ENCODE results near the gene BORCS5. TPM values are rescaled to one million over a fixed set of nuclear protein-coding genes. Genes with fewer than 3 reads are reported as not detected.

The BORCS5 gene
- total and polyA plus RNA-seq, 2 experiments from 2014 or later: 11.3 to 12.6 TPM

DNA sequence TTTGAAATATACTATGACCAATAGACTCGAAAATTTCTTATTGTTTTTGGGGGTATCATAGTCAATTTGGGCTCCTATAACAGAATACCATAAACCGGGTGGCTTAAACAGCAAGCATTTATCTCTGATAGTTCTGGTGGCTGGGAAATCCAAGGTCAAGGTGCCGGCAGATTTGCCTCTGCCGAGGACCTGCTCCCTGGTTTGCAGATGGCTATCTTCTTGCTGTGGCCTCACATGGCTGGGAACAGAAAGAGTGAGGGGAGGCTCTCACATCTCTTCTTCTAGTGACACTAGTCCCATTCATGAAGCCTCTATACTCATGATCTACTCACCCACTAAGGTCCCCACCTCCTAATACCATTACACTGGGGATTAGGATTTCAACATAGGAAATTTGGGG is 70.7 kb downstream of the BORCS5 start:
- H3K27me3 ChIP-seq (ENCODE audit: insufficient read depth): no peaks in the 10 kb centered on the region

More for the DNA sequence above, 70.7 kb downstream of the BORCS5 start:
- H3K4me2 ChIP-seq: no peak overlapping the region
- Mint-ChIP-seq H3K4me3 (no peak overlapping the region), H3K36me3 (ENCODE audit: low read depth) (peaks cover 15% of the 10 kb centered on the region), H3K9me3 (peaks cover 19% of the 10 kb centered on the region), H3K27me3 (ENCODE audit: insufficient read depth, low read depth, poor library complexity) (peaks cover 4% of the 10 kb centered on the region), H3K27ac (no peak overlapping the region), H3K4me1 (peaks cover 18% of the 10 kb centered on the region)
- TF ChIP-seq NANOG (IDR thresholded peaks at IDR 0.05; ENCODE audit: borderline replicate concordance) (no peak), JUNB (IDR thresholded peaks at IDR 0.05; ENCODE audit: unreplicated experiment) (no peak), EZH2 (IDR thresholded peaks at IDR 0.05; ENCODE audit: low read depth, unreplicated experiment) (no peak), EZH2phosphoT487 (IDR thresholded peaks at IDR 0.05; ENCODE audit: unreplicated experiment) (no peak), POLR2AphosphoS5 (IDR thresholded peaks at IDR 0.05; ENCODE audit: low read depth) (no peak), CTCF (conservative IDR thresholded peaks at IDR 0.05; ENCODE audit: low read depth in 2 of 2) (no peak), ZNF331 (CRISPR knock-in tag; IDR thresholded peaks at IDR 0.05; ENCODE audit: low read depth) (no peak), STAT1 (IDR thresholded peaks at IDR 0.05; ENCODE audit: unreplicated experiment) (no peak), ZNF114 (CRISPR knock-in tag; IDR thresholded peaks at IDR 0.05) (no peak), CREB1 (CRISPR knock-in tag; IDR thresholded peaks at IDR 0.05; ENCODE audit: low read depth) (no peak)
- TF ChIP-seq, protein P1, sequence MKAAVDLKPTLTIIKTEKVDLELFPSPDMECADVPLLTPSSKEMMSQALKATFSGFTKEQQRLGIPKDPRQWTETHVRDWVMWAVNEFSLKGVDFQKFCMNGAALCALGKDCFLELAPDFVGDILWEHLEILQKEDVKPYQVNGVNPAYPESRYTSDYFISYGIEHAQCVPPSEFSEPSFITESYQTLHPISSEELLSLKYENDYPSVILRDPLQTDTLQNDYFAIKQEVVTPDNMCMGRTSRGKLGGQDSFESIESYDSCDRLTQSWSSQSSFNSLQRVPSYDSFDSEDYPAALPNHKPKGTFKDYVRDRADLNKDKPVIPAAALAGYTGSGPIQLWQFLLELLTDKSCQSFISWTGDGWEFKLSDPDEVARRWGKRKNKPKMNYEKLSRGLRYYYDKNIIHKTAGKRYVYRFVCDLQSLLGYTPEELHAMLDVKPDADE (IDR thresholded peaks at IDR 0.05): no peak
- TF ChIP-seq, protein P2, sequence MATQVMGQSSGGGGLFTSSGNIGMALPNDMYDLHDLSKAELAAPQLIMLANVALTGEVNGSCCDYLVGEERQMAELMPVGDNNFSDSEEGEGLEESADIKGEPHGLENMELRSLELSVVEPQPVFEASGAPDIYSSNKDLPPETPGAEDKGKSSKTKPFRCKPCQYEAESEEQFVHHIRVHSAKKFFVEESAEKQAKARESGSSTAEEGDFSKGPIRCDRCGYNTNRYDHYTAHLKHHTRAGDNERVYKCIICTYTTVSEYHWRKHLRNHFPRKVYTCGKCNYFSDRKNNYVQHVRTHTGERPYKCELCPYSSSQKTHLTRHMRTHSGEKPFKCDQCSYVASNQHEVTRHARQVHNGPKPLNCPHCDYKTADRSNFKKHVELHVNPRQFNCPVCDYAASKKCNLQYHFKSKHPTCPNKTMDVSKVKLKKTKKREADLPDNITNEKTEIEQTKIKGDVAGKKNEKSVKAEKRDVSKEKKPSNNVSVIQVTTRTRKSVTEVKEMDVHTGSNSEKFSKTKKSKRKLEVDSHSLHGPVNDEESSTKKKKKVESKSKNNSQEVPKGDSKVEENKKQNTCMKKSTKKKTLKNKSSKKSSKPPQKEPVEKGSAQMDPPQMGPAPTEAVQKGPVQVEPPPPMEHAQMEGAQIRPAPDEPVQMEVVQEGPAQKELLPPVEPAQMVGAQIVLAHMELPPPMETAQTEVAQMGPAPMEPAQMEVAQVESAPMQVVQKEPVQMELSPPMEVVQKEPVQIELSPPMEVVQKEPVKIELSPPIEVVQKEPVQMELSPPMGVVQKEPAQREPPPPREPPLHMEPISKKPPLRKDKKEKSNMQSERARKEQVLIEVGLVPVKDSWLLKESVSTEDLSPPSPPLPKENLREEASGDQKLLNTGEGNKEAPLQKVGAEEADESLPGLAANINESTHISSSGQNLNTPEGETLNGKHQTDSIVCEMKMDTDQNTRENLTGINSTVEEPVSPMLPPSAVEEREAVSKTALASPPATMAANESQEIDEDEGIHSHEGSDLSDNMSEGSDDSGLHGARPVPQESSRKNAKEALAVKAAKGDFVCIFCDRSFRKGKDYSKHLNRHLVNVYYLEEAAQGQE (IDR thresholded peaks at IDR 0.05; ENCODE audit: unreplicated experiment): no peak
- TF ChIP-seq, protein P3, sequence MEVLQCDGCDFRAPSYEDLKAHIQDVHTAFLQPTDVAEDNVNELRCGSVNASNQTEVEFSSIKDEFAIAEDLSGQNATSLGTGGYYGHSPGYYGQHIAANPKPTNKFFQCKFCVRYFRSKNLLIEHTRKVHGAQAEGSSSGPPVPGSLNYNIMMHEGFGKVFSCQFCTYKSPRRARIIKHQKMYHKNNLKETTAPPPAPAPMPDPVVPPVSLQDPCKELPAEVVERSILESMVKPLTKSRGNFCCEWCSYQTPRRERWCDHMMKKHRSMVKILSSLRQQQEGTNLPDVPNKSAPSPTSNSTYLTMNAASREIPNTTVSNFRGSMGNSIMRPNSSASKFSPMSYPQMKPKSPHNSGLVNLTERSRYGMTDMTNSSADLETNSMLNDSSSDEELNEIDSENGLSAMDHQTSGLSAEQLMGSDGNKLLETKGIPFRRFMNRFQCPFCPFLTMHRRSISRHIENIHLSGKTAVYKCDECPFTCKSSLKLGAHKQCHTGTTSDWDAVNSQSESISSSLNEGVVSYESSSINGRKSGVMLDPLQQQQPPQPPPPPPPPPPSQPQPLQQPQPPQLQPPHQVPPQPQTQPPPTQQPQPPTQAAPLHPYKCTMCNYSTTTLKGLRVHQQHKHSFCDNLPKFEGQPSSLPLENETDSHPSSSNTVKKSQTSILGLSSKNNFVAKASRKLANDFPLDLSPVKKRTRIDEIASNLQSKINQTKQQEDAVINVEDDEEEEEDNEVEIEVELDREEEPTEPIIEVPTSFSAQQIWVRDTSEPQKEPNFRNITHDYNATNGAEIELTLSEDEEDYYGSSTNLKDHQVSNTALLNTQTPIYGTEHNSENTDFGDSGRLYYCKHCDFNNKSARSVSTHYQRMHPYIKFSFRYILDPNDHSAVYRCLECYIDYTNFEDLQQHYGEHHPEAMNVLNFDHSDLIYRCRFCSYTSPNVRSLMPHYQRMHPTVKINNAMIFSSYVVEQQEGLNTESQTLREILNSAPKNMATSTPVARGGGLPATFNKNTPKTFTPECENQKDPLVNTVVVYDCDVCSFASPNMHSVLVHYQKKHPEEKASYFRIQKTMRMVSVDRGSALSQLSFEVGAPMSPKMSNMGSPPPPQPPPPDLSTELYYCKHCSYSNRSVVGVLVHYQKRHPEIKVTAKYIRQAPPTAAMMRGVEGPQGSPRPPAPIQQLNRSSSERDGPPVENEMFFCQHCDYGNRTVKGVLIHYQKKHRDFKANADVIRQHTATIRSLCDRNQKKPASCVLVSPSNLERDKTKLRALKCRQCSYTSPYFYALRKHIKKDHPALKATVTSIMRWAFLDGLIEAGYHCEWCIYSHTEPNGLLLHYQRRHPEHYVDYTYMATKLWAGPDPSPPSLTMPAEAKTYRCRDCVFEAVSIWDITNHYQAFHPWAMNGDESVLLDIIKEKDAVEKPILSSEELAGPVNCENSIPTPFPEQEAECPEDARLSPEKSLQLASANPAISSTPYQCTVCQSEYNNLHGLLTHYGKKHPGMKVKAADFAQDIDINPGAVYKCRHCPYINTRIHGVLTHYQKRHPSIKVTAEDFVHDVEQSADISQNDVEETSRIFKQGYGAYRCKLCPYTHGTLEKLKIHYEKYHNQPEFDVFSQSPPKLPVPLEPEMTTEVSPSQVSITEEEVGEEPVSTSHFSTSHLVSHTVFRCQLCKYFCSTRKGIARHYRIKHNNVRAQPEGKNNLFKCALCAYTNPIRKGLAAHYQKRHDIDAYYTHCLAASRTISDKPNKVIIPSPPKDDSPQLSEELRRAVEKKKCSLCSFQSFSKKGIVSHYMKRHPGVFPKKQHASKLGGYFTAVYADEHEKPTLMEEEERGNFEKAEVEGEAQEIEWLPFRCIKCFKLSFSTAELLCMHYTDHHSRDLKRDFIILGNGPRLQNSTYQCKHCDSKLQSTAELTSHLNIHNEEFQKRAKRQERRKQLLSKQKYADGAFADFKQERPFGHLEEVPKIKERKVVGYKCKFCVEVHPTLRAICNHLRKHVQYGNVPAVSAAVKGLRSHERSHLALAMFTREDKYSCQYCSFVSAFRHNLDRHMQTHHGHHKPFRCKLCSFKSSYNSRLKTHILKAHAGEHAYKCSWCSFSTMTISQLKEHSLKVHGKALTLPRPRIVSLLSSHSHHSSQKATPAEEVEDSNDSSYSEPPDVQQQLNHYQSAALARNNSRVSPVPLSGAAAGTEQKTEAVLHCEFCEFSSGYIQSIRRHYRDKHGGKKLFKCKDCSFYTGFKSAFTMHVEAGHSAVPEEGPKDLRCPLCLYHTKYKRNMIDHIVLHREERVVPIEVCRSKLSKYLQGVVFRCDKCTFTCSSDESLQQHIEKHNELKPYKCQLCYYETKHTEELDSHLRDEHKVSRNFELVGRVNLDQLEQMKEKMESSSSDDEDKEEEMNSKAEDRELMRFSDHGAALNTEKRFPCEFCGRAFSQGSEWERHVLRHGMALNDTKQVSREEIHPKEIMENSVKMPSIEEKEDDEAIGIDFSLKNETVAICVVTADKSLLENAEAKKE (CRISPR knock-in tag; IDR thresholded peaks at IDR 0.05): no peak
- no peak overlapping the region for H3K4me3 ChIP-seq
- no peak overlapping the region for H2AFZ ChIP-seq
- ATAC-seq: no peak
- H3K36me3 ChIP-seq (ENCODE audit: insufficient read depth): peaks cover 8% of the 10 kb centered on the region; the same call in 1 of the 2 replicates
- no peaks in the 10 kb centered on the region for H3F3A ChIP-seq (replicated peaks; ENCODE audit: low read depth)
- DNase-seq (ENCODE audit: low spot score): no peak
- peaks cover 7% of the 10 kb centered on the region; the same call in 1 of the 2 replicates for H3K4me1 ChIP-seq (ENCODE audit: insufficient read depth)
- no peak overlapping the region for H3K27ac ChIP-seq (ENCODE audit: low read depth)
- no peaks in the 10 kb centered on the region for H4K20me1 ChIP-seq (replicated peaks; ENCODE audit: insufficient read depth)
- no peaks in the 10 kb centered on the region for H3K9me2 ChIP-seq (ENCODE audit: insufficient read depth)
- no peaks in the 10 kb centered on the region for H3K79me2 ChIP-seq (replicated peaks; ENCODE audit: insufficient read depth)
